ENCODE data around the gene LPP.

DNA sequence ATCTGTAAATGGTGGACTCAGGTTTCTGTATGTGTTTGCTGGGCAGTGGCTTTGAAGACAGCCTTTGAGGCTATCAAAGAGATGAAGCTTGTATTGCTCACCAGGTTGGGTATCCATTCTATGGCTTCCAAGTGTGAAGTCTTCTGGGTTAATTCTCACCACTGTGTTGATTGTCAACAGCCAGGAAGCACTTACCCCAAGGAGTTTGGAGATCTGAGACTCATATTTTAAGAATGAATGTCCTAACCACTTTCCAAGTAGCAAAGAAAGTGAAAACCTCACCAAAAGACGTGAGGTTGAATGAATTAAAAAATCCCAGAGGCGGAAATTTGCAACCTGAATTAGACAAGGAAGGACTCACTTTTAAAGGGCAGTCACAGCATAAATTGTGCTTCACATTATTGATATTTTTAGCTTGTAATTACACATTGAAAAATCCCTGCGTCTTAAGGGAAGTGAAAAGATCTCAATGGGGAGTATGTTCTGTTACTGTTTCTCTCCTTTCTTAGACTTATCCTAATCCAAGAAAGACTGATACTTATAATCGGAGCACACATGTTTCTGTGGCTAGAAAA, 713.8 kb downstream of the LPP start:
- TF ChIP-seq POLR2A (IDR thresholded peaks at IDR 0.05; ENCODE audit: borderline replicate concordance, extremely low read depth, insufficient read depth, insufficient read length) (no peak), EZH2 (IDR thresholded peaks at IDR 0.05) (no peak), SRF (IDR thresholded peaks at IDR 0.05; ENCODE audit: low read depth) (no peak), EZH2phosphoT487 (IDR thresholded peaks at IDR 0.05; ENCODE audit: borderline replicate concordance) (no peak), TCF7L2 (IDR thresholded peaks at IDR 0.05; ENCODE audit: borderline replicate concordance, extremely low read depth, insufficient read depth, insufficient read length) (no peak), SIN3A (IDR thresholded peaks at IDR 0.05; ENCODE audit: low read depth) (no peak)
- TF ChIP-seq, protein P1, sequence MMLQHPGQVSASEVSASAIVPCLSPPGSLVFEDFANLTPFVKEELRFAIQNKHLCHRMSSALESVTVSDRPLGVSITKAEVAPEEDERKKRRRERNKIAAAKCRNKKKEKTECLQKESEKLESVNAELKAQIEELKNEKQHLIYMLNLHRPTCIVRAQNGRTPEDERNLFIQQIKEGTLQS (IDR thresholded peaks at IDR 0.05): no peak
- TF ChIP-seq, protein P2, sequence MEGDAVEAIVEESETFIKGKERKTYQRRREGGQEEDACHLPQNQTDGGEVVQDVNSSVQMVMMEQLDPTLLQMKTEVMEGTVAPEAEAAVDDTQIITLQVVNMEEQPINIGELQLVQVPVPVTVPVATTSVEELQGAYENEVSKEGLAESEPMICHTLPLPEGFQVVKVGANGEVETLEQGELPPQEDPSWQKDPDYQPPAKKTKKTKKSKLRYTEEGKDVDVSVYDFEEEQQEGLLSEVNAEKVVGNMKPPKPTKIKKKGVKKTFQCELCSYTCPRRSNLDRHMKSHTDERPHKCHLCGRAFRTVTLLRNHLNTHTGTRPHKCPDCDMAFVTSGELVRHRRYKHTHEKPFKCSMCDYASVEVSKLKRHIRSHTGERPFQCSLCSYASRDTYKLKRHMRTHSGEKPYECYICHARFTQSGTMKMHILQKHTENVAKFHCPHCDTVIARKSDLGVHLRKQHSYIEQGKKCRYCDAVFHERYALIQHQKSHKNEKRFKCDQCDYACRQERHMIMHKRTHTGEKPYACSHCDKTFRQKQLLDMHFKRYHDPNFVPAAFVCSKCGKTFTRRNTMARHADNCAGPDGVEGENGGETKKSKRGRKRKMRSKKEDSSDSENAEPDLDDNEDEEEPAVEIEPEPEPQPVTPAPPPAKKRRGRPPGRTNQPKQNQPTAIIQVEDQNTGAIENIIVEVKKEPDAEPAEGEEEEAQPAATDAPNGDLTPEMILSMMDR (IDR thresholded peaks at IDR 0.05 in 2 of 3, conservative IDR thresholded peaks at IDR 0.05 in 1 of 3; ENCODE audit: borderline replicate concordance in 1 of 3, insufficient read depth in 1 of 3, low read depth in 2 of 3, low read length in 2 of 3): no peak
- TF ChIP-seq, protein P3, sequence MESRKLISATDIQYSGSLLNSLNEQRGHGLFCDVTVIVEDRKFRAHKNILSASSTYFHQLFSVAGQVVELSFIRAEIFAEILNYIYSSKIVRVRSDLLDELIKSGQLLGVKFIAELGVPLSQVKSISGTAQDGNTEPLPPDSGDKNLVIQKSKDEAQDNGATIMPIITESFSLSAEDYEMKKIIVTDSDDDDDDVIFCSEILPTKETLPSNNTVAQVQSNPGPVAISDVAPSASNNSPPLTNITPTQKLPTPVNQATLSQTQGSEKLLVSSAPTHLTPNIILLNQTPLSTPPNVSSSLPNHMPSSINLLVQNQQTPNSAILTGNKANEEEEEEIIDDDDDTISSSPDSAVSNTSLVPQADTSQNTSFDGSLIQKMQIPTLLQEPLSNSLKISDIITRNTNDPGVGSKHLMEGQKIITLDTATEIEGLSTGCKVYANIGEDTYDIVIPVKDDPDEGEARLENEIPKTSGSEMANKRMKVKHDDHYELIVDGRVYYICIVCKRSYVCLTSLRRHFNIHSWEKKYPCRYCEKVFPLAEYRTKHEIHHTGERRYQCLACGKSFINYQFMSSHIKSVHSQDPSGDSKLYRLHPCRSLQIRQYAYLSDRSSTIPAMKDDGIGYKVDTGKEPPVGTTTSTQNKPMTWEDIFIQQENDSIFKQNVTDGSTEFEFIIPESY (IDR thresholded peaks at IDR 0.05; ENCODE audit: extremely low read depth, insufficient replicate concordance, low read length): no peak
